ENCODE data around the gene ALAS1.

DNA sequence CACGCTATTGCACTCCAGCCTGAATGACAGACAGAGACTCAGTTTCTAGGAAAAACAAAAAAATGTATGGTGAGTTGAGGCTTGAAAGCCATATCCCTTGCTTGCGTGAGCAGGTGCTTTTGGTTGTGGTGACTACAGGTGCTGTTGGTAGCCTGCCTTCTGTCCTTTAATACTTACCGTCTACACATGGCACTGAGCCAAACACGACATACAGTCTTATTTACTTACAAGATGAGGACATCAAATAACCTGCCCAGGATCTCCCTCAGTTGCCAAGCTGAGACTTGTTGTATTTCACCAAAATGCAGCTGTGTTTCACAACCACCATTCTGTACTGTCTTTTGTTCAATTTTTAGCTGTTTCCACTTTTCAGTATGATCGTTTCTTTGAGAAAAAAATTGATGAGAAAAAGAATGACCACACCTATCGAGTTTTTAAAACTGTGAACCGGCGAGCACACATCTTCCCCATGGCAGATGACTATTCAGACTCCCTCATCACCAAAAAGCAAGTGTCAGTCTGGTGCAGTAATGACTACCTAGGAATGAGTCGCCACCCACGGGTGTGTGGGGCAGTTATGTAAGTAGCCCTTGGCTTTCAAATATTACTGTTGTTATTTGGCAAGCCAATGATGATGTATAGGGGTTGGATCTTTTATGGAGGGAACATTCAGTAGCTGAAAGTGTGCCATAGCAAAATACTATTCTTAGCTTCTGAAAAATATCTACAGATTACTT is 6.5 kb downstream of the ALAS1 start:
- no peak for TF ChIP-seq POLR2AphosphoS5 (IDR thresholded peaks at IDR 0.05; ENCODE audit: low read depth, low read length)
- TF ChIP-seq TAF1 (IDR thresholded peaks at IDR 0.05; ENCODE audit: borderline replicate concordance, insufficient read depth, low read length): no peak
- TF ChIP-seq, protein P1, sequence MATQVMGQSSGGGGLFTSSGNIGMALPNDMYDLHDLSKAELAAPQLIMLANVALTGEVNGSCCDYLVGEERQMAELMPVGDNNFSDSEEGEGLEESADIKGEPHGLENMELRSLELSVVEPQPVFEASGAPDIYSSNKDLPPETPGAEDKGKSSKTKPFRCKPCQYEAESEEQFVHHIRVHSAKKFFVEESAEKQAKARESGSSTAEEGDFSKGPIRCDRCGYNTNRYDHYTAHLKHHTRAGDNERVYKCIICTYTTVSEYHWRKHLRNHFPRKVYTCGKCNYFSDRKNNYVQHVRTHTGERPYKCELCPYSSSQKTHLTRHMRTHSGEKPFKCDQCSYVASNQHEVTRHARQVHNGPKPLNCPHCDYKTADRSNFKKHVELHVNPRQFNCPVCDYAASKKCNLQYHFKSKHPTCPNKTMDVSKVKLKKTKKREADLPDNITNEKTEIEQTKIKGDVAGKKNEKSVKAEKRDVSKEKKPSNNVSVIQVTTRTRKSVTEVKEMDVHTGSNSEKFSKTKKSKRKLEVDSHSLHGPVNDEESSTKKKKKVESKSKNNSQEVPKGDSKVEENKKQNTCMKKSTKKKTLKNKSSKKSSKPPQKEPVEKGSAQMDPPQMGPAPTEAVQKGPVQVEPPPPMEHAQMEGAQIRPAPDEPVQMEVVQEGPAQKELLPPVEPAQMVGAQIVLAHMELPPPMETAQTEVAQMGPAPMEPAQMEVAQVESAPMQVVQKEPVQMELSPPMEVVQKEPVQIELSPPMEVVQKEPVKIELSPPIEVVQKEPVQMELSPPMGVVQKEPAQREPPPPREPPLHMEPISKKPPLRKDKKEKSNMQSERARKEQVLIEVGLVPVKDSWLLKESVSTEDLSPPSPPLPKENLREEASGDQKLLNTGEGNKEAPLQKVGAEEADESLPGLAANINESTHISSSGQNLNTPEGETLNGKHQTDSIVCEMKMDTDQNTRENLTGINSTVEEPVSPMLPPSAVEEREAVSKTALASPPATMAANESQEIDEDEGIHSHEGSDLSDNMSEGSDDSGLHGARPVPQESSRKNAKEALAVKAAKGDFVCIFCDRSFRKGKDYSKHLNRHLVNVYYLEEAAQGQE (IDR thresholded peaks at IDR 0.05; ENCODE audit: insufficient read depth in 1 of 2, low read depth in 2 of 2, low read length in 2 of 2): no peak
- TF ChIP-seq SIN3A (IDR thresholded peaks at IDR 0.05; ENCODE audit: borderline replicate concordance, insufficient read depth, low read length): no peak

All from PFSK-1 (cell line).